ENCODE data around the gene MRPL11. TPM values are rescaled to one million over a fixed set of nuclear protein-coding genes. Genes with fewer than 3 reads are reported as not detected.

Gene MRPL11
- total and polyA plus RNA-seq, 2 of the 13 experiments (the other 11 are each of a cell fraction or from before 2014, with no cell fraction given): 72.9 to 176 TPM

DNA sequence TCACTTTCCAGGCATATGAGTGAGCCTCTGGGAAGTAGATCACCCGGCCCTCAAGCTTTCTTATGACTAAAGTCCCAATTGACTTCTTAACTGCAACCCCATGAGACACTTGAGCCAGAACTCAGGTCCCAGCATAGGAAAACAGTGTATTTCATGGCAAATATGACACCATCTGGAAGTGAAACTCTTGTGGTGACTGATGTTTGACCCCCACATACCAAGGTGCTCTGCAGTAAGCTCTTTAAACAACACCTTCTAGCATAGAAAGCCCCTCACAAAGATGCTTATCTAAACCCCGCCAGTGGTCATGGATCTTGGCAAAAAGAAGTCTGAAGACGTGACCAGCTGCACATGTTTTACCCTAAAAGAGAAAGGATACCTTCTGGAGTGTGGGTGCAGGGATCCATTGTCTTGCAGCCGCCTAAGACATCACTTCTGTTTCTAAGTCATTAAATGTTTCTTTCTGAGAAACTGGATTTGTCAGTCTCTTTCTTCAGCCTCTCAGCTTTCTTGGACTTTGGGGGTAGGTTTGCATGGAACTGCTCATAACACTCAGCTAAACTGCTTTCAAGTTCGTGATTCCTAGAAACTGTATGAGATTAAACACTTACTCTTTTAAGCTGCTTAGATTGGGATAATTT is 20.6 kb upstream of the MRPL11 start (continued):
- TF ChIP-seq, protein P1, sequence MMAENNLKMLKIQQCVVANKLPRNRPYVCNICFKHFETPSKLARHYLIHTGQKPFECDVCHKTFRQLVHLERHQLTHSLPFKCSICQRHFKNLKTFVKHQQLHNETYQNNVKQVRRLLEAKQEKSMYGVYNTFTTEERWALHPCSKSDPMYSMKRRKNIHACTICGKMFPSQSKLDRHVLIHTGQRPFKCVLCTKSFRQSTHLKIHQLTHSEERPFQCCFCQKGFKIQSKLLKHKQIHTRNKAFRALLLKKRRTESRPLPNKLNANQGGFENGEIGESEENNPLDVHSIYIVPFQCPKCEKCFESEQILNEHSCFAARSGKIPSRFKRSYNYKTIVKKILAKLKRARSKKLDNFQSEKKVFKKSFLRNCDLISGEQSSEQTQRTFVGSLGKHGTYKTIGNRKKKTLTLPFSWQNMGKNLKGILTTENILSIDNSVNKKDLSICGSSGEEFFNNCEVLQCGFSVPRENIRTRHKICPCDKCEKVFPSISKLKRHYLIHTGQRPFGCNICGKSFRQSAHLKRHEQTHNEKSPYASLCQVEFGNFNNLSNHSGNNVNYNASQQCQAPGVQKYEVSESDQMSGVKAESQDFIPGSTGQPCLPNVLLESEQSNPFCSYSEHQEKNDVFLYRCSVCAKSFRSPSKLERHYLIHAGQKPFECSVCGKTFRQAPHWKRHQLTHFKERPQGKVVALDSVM (CRISPR knock-in tag; IDR thresholded peaks at IDR 0.05): no peak
- TF ChIP-seq RBFOX2 (IDR thresholded peaks at IDR 0.05; ENCODE audit: low read depth, low read length) (no peak), ESRRA (CRISPR knock-in tag; IDR thresholded peaks at IDR 0.05; ENCODE audit: low read depth) (no peak), GLI4 (CRISPR knock-in tag; IDR thresholded peaks at IDR 0.05; ENCODE audit: borderline replicate concordance) (no peak)

DNA sequence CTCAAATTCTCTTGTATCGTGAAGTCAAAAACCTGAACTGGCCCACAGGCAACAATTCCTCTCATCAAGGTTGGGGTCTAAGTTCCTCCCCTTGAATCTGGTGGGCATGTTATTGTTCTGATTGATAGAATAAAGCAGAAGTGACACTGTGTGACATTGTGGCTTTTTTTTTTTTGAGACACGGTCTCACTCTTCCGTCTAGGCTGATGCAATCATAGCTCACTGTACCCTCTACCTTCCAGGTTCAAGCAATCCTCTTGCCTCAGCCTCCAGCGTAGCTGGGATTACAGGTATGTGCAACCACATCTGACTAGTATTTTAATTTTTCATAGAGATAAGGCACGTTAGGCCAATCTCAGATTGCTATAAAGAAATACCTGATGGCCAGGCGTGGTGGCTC is 19.2 kb upstream of the MRPL11 start:
- H3K9ac ChIP-seq (ENCODE audit: insufficient read depth, low read depth, low read length): no peak overlapping the region
- H4K20me1 ChIP-seq (ENCODE audit: insufficient read depth, low read length): no peaks in the 10 kb centered on the region
- WGBS (ENCODE audit: low lambda C conversion rate): 50% methylated on average over 6 of the region's 6 CpGs
- ATAC-seq (no peak), FAIRE-seq (no peak), DNase-seq (ENCODE audit: low spot score) (no peak)
- no peaks in the 10 kb centered on the region for H3K9me3 ChIP-seq (ENCODE audit: low read length)
- H3K79me2 ChIP-seq (ENCODE audit: insufficient read depth, low read length): no peaks in the 10 kb centered on the region
- intact Hi-C loops (cut with micrococcal nuclease; ENCODE audit: unreplicated experiment): no loop called here
- in situ Hi-C loops (cut with HindIII; ENCODE audit: extremely low pct_ligation_motif_present, low pct_unique_long_range_greater_than_20kb): no loop called here
- POLR2A ChIA-PET: interaction anchor here (1.0 to 1.5 kb wide), 2 partner anchors 9 to 36 kb away, joined by 3 to 4 read pairs; partner anchors contain the start of gene PELI3
- TF ChIP-seq DR1 (CRISPR knock-in tag; IDR thresholded peaks at IDR 0.05): no peak
- peak; percentile 51; the same call in 1 of the 2 replicates for TF ChIP-seq CEBPG (CRISPR knock-in tag; IDR thresholded peaks at IDR 0.05)
- no peak for TF ChIP-seq KAT7 (CRISPR knock-in tag; IDR thresholded peaks at IDR 0.05; ENCODE audit: borderline replicate concordance)
- TF ChIP-seq ZFP82 (CRISPR knock-in tag; IDR thresholded peaks at IDR 0.05; ENCODE audit: borderline replicate concordance): no peak
- no peak for TF ChIP-seq MAFF (IDR thresholded peaks at IDR 0.05; ENCODE audit: low read depth, low read length)
- TF ChIP-seq TCF7 (IDR thresholded peaks at IDR 0.05; ENCODE audit: low read depth): no peak
- TF ChIP-seq, protein P2, sequence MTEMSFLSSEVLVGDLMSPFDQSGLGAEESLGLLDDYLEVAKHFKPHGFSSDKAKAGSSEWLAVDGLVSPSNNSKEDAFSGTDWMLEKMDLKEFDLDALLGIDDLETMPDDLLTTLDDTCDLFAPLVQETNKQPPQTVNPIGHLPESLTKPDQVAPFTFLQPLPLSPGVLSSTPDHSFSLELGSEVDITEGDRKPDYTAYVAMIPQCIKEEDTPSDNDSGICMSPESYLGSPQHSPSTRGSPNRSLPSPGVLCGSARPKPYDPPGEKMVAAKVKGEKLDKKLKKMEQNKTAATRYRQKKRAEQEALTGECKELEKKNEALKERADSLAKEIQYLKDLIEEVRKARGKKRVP (CRISPR knock-in tag; IDR thresholded peaks at IDR 0.05): peak in 1 of 2 experiments; percentile 74; a peak in 2 of 4 replicates
- TF ChIP-seq, protein P3, sequence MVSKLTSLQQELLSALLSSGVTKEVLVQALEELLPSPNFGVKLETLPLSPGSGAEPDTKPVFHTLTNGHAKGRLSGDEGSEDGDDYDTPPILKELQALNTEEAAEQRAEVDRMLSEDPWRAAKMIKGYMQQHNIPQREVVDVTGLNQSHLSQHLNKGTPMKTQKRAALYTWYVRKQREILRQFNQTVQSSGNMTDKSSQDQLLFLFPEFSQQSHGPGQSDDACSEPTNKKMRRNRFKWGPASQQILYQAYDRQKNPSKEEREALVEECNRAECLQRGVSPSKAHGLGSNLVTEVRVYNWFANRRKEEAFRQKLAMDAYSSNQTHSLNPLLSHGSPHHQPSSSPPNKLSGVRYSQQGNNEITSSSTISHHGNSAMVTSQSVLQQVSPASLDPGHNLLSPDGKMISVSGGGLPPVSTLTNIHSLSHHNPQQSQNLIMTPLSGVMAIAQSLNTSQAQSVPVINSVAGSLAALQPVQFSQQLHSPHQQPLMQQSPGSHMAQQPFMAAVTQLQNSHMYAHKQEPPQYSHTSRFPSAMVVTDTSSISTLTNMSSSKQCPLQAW (CRISPR knock-in tag; IDR thresholded peaks at IDR 0.05): no peak
- TF ChIP-seq, protein P1 (CRISPR knock-in tag; IDR thresholded peaks at IDR 0.05): peak; percentile 73
- no peak for TF ChIP-seq SIN3B (IDR thresholded peaks at IDR 0.05; ENCODE audit: low read length)
- no peak for TF ChIP-seq ZNF432 (CRISPR knock-in tag; IDR thresholded peaks at IDR 0.05; ENCODE audit: borderline replicate concordance)
- no peak for TF ChIP-seq ZNF615 (CRISPR knock-in tag; IDR thresholded peaks at IDR 0.05; ENCODE audit: borderline replicate concordance)
- H3K4me1 ChIP-seq (ENCODE audit: insufficient read depth, low read length): no peaks in the 10 kb centered on the region
- CTCF ChIA-PET (ENCODE audit: low intra/inter-chr PET ratio, low total read pairs): no interaction called here
- no peak overlapping the region for H3K4me2 ChIP-seq (ENCODE audit: low read depth, low read length)
- H2AFZ ChIP-seq (ENCODE audit: low read length): no peak overlapping the region
- H3K36me3 ChIP-seq (replicated peaks in 1 of 2; ENCODE audit: control insufficient read depth in 1 of 2, insufficient read depth in 2 of 2, low read length in 2 of 2): no peaks in the 10 kb centered on the region
- no peak overlapping the region for H3K27ac ChIP-seq (ENCODE audit: extremely low read length, insufficient read depth, low read length)
- H3K27me3 ChIP-seq (ENCODE audit: control insufficient read depth in 1 of 2, insufficient read depth in 2 of 2, low read length in 2 of 2): peaks cover 0 to 18% of the 10 kb centered on the region in 2 experiments; a peak in 2 of 5 replicates
- no peak overlapping the region for H3K4me3 ChIP-seq (replicated peaks in 1 of 3; ENCODE audit: insufficient read depth in 1 of 3, low read depth in 2 of 3, low read length in 3 of 3)
- BruUV-seq (replicated peaks): no TSS peak

Measured in HepG2 (cell line).